HG03097 (cell line): ENCODE measurements around the gene ZIM2.
"Not testable (repeated sequence)": the region's sequence is repeated elsewhere in the genome, so short reads cannot be mapped to it uniquely, and the experiment has no call there.

Experiments used
- ATAC-seq: cut with Tn5 transposase; IDR thresholded peaks from one replicate; pipeline ENCODE4 v1.9.1; 2021; ENCODE audit not compliant: unreplicated experiment, low FRiP score

Gene ZIM2

DNA sequence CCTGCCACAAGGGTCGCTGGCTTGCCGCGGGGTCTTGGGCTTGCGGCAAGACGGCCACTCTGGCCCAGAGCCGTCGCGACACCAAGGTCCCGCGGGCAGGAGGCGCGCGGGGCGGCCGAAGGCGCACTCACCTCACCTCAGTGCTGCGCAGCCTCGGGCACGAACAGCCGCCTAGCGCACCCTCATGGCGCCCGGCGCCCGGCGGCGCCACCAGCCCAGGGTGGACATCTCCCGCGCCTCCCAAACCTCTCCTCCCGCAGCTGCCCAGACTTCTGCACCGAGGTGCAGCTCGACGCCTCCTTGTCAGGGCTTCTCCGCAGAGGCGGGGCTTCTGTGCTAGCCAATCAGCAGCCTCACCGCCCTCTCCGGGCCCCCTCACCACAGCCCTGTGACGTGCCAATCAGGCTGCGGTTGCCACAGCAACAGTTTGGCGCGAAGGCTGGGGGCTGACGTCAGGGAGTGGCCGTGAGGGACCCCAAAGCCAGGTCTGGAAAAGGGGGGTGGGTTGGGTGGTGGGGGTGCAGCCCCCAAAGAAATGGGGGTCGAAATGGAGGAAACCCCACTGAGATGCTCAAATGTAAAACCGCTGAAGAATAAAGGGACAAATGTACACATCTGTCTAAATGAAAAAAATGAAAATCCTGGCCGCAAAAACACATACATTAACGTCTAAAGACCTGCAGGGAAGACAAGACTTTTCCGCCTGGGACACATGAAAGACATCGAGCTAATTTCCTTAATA lies at the start of gene ZIM2, which contains the start of gene PEG3:
ZIM2 (minus strand) TSS at position 276 of the 742 bp plus-strand sequence. CDS start 16,449 bp downstream, outside the sequence.
PEG3 (minus strand) TSS at position 276 of the 742 bp plus-strand sequence. CDS start 16,071 bp downstream, outside the sequence.
- no peak for ATAC-seq

DNA sequence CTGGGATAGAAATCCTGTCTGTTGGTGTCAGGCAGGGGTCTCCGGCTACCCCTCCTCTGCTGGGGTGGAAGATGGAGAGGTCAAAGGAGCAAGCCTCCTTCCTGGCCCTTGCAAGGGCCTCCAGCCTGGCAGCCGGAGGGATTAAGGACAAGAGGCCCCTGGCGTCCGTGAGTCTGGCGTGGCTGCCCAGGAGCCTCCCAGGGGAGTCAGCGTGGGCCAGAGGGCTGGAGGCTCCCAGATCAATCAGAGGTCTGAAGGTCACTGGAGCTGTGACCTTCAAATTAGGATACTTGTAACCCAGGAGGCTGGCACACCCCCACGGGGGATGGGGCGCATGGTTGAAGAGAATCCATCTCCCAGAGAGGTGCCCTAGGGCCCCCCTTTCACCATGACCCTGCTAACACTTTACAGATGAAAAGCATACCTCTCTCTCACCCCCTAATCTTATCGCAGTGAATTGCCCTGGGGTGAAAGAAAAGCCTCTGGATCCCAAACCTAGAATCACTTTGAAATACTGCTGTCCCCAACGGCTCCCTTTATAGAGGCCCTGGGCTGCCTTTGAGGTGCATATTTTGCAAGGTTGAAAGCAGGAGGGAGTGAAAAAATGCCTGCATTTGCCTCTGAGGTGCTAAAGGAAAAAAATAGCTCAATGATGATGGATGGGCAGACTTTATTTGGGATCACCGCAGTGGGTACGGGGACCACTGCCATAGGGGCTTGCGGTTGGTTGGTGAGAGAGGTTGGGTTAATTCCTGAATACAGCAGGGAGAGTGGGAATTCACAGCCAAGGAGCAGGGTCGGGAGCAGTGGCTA lies 44.9 kb upstream of the ZIM2 start:
- no peak for ATAC-seq

DNA sequence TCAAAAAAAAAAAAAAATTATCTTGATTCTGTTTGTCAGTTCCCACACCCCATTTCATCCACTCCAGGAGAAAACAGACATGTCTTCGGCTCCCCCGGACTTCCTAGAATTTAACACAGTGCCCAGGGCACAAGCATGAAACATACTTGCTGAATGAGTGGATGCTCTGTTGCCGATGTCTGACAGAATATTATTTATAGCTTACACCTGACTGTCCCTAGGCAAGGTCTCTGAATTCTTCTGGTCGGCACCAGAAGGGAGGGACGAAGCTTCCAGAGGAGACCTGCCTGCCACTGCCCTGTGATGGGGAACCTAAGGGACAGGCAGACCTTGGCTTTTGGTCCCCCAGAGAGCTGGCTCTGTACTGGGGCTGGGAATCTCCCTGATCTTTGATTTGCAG lies 43.9 kb upstream of the ZIM2 start:
- ATAC-seq: no peak

DNA sequence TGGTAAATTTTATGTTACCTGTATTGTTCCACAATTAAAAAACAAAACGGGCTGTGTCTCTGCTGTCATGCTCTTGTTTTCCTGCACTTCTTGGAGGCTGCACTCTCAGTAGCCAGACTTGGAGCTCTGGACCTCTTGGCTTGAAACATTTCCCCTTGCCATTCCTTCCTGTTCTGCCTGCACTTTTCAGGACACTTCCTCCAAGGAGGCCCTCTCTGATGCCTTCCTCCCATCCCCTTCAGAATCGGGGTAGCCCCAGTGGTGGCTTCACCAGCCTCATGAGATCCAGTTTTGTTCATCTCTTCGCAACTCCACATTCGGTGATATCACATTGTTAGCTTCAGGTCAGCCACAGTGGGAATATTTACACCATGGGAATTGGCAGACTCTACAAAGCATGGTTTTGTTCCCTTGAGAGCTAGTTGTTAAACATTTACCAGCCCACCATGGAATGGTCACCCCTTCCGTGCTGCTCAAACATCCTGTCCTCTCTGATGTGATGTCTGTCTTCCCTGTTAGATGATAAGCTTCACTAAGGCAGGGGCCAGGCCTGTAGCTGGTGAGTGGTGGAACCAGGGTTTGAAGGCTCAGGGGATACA lies 40.2 kb upstream of the ZIM2 start:
- ATAC-seq: no peak

DNA sequence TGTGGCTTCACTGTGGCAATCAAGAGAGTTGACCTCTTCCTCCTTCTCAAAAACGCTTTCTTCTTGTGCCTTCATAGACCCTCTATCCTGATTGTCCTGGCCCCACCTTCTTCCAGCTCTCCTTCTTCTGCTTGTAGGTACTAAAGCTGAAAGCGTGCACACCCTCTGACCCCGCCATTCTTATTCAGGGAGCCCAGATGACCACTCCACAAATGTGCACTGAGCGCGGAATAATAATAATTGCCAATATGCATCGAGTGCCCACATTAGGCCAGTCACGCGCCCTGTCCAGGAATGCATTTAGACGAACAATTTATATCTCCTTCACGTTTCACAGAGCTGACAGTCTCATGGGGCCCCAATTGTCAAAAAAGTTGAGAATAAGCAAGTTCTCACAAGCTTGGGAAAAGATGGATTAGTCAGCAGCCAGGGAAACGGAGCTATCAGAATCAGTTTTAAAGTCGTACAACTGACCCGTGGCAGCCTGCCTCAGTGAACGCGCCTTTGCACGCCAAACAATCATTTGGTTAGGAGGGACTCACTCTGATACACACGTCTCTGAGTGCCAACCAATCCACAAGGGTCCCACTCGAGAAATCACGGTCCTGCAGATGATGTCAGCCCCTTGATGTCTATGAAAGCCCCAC lies 36.7 kb upstream of the ZIM2 start:
- no peak for ATAC-seq

DNA sequence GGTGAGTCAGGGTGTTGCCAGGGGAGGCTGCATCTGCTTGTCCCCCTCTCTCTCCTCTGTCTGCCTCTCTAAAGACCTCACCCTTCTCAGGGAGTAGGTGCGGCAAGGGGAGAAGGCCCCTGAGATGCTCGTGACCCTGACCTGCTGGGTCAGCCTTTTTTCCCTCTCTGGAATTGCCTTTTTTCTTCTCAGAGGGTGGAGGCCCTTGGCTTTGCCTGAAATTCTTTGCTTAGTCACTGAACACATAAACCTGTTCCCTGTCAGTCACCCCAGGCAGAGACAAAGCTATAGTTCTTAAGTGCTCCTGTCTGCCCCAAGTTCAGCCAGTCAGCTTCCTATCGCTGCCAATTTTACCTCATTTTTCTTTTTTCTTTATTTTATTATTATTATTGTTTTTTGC lies 35.2 kb upstream of the ZIM2 start:
- ATAC-seq: no peak

DNA sequence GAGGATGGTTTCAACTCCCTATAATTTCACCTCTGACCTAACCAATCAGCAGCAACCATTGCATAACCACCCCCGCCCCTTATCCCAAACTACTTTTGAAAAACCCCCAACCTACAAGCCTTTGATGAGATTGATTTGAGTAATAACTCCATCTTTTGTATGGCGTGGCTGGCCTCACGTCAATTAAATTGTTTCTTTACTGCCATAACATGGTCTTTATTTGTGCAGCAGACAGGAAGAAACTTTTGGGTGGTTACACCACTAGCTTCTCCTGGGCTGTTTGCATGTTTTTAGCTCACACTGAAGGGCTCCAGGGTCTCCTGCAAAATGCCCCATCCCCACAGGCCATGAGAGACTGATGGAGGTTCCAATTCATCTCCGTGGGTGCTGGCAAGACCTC lies 34.0 kb upstream of the ZIM2 start:
- ATAC-seq: no peak

DNA sequence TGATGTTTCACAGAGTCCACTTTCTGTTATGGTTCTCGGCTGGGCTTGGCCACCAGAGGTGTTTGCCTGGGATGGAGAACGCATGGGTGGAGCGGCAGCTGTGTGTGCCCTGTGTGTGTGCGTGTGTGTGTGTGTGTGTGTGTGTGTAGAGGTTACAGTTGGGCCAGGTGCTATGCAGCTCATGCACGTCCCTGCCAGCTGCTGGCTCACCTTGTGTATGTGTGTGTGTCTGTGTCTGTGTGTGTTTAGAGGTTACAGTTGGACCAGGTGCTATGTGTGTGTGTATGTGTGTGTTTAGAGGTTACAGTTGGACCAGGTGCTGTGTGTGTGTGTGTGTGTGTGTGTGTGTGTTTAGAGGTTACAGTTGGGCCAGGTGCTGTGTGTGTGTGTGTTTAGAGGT lies 33.0 kb upstream of the ZIM2 start:
- no peak for ATAC-seq

DNA sequence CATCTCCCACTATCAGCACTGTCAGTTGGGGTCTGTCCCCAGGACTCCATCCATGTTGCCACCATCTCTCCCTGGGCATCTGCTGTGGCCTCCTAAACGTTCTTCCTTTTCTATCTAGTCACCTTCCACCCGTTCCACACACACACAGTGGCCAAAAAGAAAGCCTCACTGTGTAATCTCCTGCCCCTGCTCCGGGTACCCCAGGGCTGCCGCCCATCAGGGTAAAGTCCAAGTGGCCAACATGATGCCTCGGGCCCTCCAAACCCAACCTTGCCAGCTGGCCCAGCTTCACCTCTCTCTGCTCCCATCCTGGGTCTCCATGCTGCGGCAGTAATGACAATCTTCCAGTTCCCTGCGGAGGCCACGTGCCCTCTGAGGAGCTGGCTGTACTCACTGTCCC lies 29.4 kb upstream of the ZIM2 start:
- no peak for ATAC-seq

DNA sequence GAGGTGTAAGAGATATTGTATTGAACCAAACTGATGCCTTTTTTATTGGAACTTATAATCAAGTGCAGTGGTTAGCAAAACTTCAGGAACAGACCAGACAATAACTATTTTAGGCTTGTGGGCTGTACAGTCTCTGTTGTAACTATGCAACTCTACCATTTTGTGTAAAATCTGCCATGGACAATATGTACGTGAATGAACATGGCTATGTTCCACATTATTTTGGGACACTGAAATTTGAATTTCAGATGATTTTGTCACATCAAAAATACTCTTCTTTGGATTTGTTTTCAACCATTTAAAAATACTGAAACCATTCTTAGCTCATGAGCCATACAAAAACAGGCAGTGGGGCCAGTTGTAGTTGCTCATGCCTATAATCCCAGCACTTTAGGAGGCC lies 27.9 kb upstream of the ZIM2 start:
- ATAC-seq: no peak

DNA sequence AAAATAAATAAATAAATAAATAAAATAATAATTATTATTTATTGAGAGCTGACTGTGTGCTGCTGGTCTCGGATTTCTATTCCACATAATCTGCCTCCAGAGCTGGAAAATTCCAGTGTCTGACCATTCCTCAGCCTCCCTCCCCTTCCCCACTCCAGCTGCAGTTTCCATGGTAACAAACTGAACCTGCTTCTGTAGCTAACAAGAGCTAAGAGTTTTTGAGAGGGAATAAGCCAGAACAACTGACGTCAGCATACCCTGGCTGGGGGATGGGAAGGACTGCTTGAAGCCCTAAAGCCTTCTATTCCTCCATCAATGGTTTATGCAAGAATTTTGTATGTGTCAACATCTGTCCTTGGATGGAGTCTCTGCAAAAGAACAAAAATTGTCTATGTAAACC lies 26.0 kb upstream of the ZIM2 start:
- ATAC-seq: no peak

DNA sequence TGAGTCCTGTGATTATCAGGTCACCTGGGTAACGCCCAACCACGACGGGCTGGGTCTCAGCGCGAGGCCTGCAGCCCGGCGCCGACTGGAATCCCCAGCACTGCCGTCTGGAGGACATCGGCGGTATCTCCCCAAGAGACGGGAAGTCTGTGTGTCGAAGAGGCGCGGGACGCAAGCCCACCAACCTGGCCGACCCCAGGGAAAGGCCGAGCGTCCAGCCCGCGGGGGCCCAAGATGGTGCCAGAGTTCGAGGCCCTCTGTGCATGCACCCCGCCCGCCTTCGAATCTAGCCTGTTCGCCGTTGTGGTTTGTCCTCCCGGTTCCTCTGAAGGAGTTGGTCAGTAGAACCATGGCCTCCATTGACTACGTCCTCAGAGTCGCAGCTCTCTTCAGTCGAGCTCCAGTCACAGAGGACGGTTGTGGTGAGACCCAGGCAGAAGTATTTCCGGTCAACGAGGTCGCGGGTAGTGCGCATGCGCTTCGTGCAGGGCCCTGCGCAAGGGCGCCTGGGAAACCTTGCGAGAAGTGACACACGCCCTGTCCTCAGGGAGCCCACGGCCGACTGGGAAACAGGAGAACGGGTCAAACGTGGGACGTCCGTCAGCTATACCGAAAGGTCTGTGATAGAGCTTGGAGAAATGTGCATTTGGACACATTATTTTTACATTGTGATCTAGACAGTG lies 24.1 kb upstream of the ZIM2 start:
- ATAC-seq: no peak

DNA sequence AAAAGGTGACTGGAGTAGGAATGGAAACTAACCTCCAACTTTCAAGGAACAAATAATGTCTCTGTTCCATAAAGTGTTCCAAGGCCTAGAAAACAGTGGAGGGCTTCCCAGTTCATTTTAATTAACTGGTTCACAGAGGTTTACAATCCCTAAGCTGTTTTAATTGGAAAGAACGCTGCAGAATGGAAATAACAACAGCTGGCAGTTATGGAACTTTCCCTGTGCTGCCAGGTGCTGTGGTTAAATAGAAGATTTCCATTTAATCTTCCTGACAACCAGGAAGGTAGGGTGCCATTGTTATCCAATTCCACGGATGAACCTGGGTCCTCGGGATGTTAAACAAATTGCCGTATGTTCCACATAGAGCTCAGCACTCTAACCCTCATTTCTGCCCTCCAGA lies 22.2 kb upstream of the ZIM2 start:
- ATAC-seq: no peak

DNA sequence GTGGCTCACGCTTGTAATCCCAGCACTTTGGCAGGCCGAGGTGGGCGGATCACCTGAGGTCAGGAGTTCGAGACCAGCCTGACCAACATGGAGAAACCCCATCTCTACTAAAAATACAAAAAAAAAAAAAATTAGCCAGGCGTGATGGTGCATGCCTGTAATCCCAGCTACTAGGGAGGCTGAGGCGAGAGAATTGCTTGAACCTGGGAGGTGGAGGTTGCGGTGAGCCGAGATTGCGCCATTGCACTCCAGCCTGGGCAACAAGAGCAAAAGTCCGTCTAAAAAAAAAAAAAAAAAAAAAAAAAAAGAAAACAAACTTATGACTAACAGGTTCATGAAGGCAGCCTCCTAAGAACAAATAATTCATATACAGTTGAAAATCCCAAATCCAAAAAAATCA lies 19.9 kb upstream of the ZIM2 start:
- not testable (repeated sequence) for ATAC-seq

DNA sequence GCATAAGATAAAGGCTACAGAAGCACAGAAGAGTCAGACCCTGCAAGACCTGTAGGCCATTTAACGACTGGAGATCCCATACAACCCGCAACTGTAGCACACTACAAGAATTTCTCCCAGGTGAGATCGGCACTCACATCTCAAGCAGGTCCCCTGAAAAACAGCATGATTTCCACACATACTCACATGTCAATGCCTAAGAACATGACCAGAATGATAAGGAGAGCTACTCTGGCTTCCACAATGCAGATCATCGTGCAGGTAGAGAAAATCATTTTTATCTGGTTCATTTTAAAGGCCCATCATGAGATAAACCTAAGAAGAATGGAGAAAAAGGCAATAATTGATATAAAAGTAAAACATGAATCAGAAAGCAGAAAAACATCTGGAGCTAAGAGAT lies 17.5 kb upstream of the ZIM2 start:
- no peak for ATAC-seq

DNA sequence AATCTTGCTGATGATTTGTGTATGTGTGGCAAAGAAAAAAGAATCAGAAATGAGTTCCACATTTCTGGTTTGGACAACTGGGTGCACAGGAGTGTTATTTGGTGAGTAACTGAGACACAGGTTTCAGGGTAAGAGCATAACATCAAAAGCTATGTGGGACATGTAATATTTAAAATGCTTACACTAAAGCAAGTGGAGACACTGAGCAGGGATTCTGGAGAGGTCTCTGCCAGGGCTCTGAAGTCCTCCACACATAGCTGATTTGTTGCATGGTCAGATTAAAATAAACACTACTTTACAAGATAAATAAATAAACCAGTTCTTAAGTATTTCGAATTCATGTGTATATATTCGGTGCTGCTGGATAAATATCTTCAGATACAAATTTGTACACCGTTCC lies 16.3 kb upstream of the ZIM2 start:
- ATAC-seq: no peak

DNA sequence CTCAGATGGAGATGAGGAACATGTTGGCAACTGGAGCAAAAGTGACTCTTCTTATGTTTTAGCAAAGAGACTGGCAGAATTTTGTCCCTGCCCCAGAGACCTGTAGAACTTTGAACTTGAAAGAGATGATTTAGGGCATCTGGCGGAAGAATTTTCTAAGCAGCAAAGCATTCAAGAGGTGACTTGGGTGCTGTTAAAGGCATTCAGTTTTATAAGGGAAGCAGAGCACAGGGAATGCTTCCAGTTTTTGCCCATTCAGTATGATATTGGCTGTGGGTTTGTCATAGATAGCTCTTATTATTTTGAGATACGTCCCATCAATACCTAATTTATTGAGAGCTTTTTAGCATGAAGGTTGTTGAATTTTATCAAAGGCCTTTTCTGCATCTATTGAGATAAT lies 11.8 kb upstream of the ZIM2 start:
- not testable (repeated sequence) for ATAC-seq

DNA sequence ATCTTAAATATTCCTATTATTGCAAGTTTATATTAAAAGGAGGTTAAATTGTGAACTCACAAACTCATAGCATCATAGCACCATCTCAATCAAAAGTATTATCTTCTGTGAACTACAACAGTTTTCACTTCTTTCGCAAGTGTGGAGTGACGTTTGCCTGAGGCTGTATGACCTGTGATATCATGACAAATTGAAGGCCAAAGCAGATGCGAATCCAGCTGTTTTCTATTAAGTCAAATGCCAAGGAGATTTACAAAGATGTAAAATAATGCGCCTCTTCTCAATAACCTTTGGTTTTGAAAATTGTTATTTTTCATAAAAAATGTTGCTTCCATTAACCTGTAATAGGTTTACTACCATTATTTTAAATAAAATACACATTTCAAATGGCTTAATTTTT lies 7.6 kb upstream of the ZIM2 start:
- ATAC-seq: no peak

DNA sequence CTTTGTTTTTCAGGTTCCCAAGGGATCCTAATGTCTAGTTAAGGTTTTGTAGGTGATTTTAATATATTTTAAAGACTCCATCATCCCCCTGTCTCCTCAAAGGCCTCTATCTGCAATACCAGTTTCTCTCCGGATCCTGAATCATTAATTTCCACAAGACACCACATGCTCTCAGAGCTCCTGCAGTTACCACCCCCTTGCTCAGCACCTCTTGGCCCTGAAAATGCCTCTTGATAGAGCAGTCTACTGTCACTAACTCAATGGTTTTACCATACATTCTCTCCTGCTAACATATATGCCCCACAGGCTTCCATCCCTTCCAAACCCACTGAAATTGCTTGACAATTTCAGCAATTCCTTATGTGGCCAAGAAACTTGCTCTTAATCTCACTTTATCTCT lies 1.9 kb upstream of the ZIM2 start:
- no peak for ATAC-seq

DNA sequence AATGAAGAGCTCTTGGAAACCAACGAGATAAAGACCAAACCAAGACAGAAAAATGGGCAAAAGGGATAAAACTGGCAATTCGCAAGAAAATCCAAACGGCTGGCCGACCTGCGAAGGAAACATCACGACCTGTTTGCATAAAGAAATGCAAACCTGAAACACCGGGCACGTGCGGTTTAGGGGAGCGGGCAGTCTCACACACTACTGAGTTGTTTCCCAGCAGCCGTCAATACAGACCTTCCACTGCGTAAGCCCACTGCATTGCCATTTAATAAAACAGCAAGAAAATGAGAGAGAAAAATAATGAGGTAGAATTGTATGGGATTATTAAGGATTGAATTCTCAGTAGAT lies 642 bp upstream of the ZIM2 start:
- ATAC-seq: no peak
